ENCODE data around the gene ATP2C2.

DNA sequence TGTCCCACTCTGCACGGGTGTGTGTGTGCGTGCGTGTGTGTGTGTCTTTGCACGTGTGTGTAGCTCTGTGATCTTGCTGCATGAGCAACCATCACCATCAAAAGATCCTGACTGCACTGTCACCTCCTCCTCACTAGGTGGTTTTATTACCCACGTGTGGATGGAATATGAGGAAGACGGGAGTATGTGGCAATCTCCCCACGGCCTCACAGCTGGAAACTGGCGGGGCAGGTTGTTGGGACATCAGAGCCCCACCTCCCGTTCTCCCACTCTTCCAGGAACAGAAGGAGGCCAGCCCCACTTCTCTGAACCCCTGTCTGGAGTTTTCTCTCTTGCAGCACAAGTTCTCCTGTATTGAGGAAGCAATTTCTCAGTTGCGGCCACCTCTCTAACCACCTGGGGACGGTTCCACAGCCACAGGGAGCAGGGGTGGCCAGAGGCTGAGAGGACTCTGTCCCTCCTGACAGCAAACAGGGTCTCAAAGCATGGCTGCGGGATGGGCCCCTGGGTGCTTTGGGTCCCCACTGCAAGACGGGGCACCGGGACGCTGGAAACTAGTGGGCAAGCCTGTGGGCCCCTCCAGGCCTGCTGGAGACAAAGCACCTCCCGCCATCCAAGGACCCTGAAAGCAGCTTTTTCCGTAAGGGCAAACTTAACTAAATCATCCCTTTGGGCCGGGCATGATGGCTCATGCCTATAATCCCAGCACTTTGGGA, 27.9 kb upstream of the ATP2C2 start:
- TF ChIP-seq CTCF (IDR thresholded peaks at IDR 0.05; ENCODE audit: low read length) (no peak), EZH2 (IDR thresholded peaks at IDR 0.05; ENCODE audit: borderline replicate concordance, low read length) (no peak)

All from OCI-LY1 (cell line).